Stimulated activated CD8-positive, alpha-beta memory T cell treated with anti-CD3 and anti-CD28 coated beads, Interleukin-4, amount 100 ng/mL, for 1 hour (primary cell): ENCODE data around the gene FETUB.
"Not testable (repeated sequence)": the region's sequence is repeated elsewhere in the genome, so short reads cannot be mapped to it uniquely, and the experiment has no call there.

ENCODE experiments used
- DNase-seq, 2 donors: peaks; one replicate each; pipeline ENCODE4 v3.0.0-alpha.2; 2020; ENCODE audit warnings: low read depth in 2 of 2, low spot score in 1 of 2

The FETUB gene

DNA sequence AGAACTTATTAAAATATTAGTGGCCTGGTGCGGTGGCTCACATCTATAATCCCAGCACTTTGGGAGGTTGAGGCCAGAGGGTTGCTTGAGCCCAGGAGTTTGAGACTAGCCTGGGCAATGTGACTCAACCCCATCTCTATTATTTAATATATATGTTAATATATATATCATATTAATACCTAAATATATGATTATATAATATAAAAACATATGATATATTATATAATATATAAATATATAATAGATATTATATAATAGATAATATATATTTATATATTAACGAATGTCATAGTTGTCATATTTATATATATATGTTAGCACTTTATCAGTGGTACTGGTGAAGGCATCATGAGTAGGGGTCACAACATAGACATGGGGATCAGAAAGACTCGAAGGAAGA, 30.9 kb downstream of the FETUB start:
- DNase-seq, result no peak

DNA sequence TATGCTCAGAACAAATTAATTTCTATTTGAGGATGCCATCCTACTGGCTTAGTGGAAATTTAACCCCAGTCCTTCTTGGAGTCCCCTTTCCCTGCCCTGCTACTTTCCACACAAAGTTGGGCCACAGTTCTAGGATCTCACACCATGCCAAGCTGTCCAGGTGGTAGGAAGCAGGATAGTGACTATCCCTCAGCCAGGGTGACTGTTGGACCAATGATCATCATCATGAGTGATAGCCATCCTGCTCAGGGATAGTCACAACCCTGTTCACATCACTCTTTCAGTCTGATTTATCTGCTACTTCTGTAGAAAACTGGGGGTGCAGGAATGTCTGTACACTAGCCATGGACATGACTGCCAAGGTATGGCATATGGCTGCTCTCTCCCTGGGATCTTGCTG, 38.4 kb downstream of the FETUB start:
- no peak for DNase-seq

GRCh38 chr3:186679151-186679550, 39.0 kb downstream of the FETUB start:
- DNase-seq, result no peak

DNA sequence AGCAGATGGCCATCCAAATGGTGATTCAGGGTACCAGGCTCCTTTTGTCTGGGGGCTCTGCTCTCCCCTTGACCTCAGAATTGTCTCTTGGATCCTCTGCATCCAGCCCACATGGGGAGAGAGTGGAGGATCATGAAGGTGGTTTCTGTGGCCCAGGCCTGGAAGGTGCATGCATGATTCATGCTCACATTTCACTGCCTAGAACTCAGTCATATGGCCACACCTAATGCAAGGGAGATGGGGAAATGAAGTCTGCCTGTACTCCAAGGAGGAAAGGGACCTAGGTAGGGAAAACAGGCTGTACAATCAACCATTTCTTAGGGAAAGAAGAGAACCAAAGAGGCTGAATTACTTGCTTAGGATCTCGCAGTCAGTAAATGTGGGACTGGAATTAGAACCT, 40.7 kb downstream of the FETUB start:
- DNase-seq, result no peak

- DNase-seq, result no peak
These were observed 42.6 kb downstream of the FETUB start for GRCh38 chr3:186682812-186683211.

DNA sequence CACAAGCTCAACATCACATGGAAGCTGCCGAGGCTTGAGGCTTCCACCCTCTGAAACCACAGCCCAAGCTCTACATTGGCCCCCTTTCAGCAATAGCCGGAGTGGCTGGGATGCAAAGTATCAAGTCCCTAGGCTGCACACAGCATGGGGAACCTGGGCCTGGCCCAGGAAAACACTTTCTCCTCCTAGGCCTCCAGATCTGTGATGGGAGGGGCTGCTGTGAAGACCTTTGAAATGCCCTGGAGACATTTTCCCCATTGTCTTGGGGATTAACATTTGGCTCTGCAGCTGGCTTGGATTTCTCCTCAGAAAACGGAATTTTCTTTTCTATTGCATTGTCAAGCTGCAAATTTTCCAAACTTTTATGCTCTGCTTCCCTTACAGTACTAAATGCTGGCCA, 43.8 kb downstream of the FETUB start:
- DNase-seq, result no peak

- DNase-seq, result not testable (repeated sequence)
These were observed 46.3 kb downstream of the FETUB start for GRCh38 chr3:186686475-186686874.

DNA sequence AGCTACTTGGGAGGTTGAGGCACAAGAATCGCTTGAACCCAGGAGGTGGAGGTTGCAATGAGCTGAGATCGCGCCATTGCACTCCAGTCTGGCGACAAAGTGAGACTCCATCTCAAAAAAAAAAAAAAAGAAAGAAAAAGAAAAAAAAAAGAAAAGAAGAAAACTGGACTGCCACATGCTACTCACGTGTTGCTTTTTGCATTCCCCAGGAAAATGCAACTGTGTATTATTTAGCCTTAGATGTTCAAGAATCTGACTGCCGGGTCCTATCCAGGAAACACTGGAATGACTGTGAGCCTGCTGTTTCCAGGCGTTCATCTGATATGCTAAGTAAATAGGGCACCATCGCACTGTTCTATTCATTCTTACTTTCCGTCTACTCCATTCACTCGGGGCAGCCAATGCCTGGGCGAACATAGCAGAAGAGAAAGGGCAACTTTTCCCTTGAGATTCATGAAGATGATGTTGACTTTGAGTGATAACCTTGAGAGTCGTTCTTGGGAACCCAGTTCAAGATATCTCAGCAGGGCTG, 47.0 kb downstream of the FETUB start:
- no peak for DNase-seq

GRCh38 chr3:186690304-186690703, 50.1 kb downstream of the FETUB start:
- not testable (repeated sequence) for DNase-seq

DNA sequence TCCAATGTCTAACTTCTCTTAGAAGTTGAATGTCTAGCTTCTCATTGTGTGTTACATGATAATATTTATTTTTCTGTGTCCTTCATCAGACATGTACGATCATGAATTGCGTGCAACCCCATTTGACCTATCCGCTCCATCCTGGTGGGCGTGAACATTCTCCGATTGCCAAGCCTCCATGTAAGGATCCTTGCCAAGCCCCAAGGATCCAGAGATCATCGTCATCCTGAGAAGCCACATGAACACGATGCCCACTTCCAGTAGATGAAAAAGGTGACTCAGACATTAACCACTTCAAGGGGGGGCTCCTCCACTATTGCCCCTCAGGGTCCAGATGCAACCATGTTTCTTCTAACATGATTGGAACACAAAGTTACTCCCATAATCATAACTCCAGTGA, 51.5 kb downstream of the FETUB start:
- no peak for DNase-seq

DNA sequence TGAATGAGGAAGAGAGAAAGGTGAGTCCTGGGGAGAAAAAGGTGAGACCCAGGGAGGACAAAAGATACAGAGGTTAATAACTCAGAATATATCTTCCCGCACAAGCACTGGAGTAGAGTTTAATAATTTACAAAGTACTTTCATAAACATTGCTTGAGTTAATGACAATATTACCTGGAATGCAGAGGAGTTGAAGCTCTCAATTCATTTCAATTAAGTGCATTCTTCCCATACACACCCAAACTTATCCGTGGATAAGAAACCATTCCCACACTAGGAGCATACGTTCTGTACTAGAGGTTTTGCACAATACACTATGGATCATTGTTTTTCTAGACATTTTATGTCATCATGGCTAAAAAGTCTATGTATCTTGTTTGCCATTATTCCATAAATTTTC, 53.6 kb downstream of the FETUB start:
- DNase-seq, result no peak

GRCh38 chr3:186694288-186695032, 54.3 kb downstream of the FETUB start:
- DNase-seq, result no peak

DNA sequence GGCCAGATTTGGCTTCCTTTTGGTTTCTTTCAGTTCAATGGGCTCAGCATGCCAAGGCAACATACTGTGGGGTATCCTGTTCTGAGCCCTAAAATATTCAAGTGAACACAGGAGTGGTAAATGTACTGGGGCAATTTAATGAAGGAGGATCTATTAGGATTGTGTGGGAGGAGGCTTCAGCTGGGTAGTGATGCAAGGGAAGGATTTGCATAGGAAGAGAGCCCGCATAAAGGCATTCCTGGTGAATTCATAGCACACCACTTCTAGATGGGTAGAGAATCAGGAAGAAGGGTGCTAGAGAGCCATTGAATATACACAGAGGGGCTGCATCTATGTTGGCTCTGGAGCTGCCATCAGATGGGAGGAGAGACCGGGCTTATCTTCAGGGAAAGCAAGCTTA, 56.3 kb downstream of the FETUB start:
- no peak for DNase-seq

DNA sequence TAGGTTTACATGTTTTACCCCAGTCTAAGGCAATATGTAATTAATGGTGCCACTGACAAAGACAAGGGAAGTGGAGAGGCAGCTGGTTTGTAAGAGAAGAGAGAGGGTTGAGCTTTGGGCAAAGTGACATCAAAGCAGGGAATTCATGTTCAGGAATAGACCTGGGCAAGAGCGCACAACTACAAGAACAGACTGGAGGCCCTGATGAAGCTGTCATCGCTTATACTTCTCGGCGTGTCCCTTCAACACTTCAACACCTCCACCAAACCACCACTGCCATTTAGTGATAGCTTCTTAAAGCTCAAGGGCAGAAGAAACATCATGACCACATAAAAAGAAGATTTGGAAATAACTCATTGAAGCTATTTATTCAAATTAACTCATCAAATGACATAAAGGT, 57.3 kb downstream of the FETUB start:
- DNase-seq, result no peak

DNA sequence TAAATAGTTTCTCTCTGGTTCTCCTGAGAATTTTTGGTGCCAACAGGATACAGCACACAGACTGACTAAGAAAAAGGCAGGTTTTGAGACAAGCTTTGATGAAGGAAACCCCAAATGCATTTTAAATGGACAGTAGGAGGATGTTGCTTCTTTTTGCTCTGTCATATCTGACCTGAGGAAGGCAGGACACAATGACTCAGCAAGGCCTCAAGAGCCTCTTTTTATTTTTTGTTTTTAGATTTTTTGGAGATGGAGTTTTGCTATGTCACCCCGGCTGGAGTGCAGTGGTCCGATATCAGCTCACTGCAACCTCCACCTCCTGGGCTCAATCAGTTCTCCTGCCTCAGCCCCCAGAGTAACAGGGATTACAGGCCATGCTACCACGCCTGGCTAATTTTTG, 60.1 kb downstream of the FETUB start:
- DNase-seq, result no peak

GRCh38 chr3:186702451-186702850, 62.3 kb downstream of the FETUB start:
- DNase-seq, result not testable (repeated sequence)
